Calu3 (cell line): ENCODE data around the gene SCN4A. TPM values are rescaled to one million over a fixed set of nuclear protein-coding genes. Genes with fewer than 3 reads are reported as not detected.

Experiments
- BruUV-seq: library from RNA; stranded (reverse); fragments of 400-500 nt; replicated peaks from 2 replicates; lab custom pipeline; 2021; lab: Mats Ljungman, UMichigan
- CTCF ChIA-PET: fragments of 300-600 bp; sonication (Branson Sonifier 250); formaldehyde crosslinking; loops from one replicate; lab custom pipeline; 2022; ENCODE audit warnings: antibody characterized with exemption; lab: Charles Lee
- DNase-seq: peaks from one replicate; pipeline ENCODE4 v3.0.0; 2022
- H3K27ac Mint-ChIP-seq: one replicate; pipeline ENCODE4 v1.8.0; 2022; ENCODE audit warnings: mixed read lengths; ENCODE audit not compliant: unreplicated experiment
- H3K27me3 Mint-ChIP-seq: one replicate; pipeline ENCODE4 v1.8.0; 2022; ENCODE audit warnings: mixed read lengths; ENCODE audit not compliant: unreplicated experiment
- H3K36me3 Mint-ChIP-seq: one replicate; pipeline ENCODE4 v1.8.0; 2022; ENCODE audit warnings: mild to moderate bottlenecking, moderate library complexity, mixed read lengths; ENCODE audit not compliant: insufficient read depth, unreplicated experiment
- H3K4me1 Mint-ChIP-seq: one replicate; pipeline ENCODE4 v1.8.0; 2022; ENCODE audit warnings: mild to moderate bottlenecking, low read depth, mixed read lengths; ENCODE audit not compliant: unreplicated experiment
- H3K4me3 Mint-ChIP-seq: one replicate; pipeline ENCODE4 v1.8.0; 2022; ENCODE audit warnings: mild to moderate bottlenecking, low read depth, moderate library complexity, mixed read lengths; ENCODE audit not compliant: unreplicated experiment
- H3K9me3 Mint-ChIP-seq: one replicate; pipeline ENCODE4 v1.8.0; 2022; ENCODE audit warnings: low read depth, mixed read lengths; ENCODE audit not compliant: unreplicated experiment
- intact Hi-C: fragments of 100-400 bp; cut with micrococcal nuclease; formaldehyde crosslinking; loops from one replicate; pipeline ENCODE4 v1.10.0; 2022; ENCODE audit not compliant: unreplicated experiment
- total RNA-seq: library from RNA; stranded (reverse); gene quantifications from 2 replicates; pipeline ENCODE4 v1.2.3, GENCODE V29; 2022
- TF ChIP-seq, protein P1 (sequence below): fragments of 200-600 bp; IDR thresholded peaks from one replicate; pipeline ENCODE4 v1.8.0; 2022; ENCODE audit warnings: antibody characterized with exemption; ENCODE audit not compliant: unreplicated experiment

SCN4A gene
- total RNA-seq, 1 experiment from 2014 or later: not detected

- H3K9me3 Mint-ChIP-seq: no peaks in the 10 kb centered on the region
- intact Hi-C loops: no loop called here
- peaks cover 37% of the 10 kb centered on the region for H3K27me3 Mint-ChIP-seq
These were observed 16.3 kb downstream of the SCN4A start for GRCh38 chr17:63956296-63956920.

DNA sequence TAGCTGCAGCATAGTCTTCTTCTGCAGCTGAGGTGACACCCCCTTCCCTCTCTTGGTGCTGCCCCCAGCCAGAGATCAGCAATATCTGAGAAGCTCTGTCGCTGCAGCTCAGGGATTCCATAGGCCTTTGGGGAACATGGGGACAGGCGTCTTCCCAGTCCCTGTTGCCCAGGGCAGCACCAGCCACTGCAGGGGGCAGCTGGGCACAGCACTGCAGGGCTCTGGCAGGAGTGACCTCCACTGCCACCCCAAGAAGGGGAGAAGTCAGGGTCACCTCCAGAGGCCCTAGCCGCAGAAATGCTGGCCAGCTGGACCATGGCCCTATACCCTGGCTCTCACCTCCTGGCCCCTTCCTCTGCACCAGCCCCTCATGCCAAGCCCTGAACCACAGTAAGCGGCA lies 16.9 kb downstream of the SCN4A start:
- H3K27ac Mint-ChIP-seq: no peak overlapping the region
- no TSS peak for BruUV-seq
- TF ChIP-seq, protein P1, sequence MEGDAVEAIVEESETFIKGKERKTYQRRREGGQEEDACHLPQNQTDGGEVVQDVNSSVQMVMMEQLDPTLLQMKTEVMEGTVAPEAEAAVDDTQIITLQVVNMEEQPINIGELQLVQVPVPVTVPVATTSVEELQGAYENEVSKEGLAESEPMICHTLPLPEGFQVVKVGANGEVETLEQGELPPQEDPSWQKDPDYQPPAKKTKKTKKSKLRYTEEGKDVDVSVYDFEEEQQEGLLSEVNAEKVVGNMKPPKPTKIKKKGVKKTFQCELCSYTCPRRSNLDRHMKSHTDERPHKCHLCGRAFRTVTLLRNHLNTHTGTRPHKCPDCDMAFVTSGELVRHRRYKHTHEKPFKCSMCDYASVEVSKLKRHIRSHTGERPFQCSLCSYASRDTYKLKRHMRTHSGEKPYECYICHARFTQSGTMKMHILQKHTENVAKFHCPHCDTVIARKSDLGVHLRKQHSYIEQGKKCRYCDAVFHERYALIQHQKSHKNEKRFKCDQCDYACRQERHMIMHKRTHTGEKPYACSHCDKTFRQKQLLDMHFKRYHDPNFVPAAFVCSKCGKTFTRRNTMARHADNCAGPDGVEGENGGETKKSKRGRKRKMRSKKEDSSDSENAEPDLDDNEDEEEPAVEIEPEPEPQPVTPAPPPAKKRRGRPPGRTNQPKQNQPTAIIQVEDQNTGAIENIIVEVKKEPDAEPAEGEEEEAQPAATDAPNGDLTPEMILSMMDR: no peak
- no peaks in the 10 kb centered on the region for H3K4me1 Mint-ChIP-seq
- peaks cover 43% of the 10 kb centered on the region for H3K27me3 Mint-ChIP-seq
- H3K36me3 Mint-ChIP-seq: no peaks in the 10 kb centered on the region
- intact Hi-C loops: no loop called here
- CTCF ChIA-PET: no interaction called here
- no peak for DNase-seq
- no peak overlapping the region for H3K4me3 Mint-ChIP-seq
- H3K9me3 Mint-ChIP-seq: no peaks in the 10 kb centered on the region

More at GRCh38 chr17:63956296-63956920, 16.3 kb downstream of the SCN4A start:
- no TSS peak for BruUV-seq
- TF ChIP-seq, protein P1: no peak
- H3K4me1 Mint-ChIP-seq: no peaks in the 10 kb centered on the region
- no peak overlapping the region for H3K27ac Mint-ChIP-seq
- H3K36me3 Mint-ChIP-seq: no peaks in the 10 kb centered on the region
- DNase-seq: no peak
- CTCF ChIA-PET: no interaction called here
- no peak overlapping the region for H3K4me3 Mint-ChIP-seq

DNA sequence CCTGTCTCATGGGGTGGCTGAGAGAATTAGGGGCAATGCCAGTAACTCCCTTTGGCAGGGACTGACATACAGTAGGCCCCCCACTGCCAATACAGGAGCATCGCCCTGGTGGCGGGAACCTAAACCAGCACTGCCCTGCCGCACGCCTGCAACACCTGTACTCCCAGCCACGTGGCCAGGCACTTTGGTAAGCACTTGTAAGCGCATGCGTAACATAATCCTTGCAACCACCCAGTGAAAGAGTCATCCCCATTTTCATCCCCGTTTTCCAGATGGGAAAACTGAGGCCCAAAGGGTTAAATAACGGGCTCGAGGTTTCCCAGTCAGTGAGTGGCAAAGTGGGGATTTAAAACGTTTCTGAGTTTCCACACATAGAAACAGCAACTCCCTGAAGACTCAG lies 17.5 kb downstream of the SCN4A start:
- no peaks in the 10 kb centered on the region for H3K9me3 Mint-ChIP-seq
- BruUV-seq: no TSS peak
- CTCF ChIA-PET: interaction anchor here (0.6 kb wide), 1 partner anchor 65 kb away, joined by 3 read pairs; the partner anchor contains the start of gene ICAM2
- TF ChIP-seq, protein P1: no peak
- no peaks in the 10 kb centered on the region for H3K36me3 Mint-ChIP-seq
- intact Hi-C loops: no loop called here
- H3K4me3 Mint-ChIP-seq: no peak overlapping the region
- DNase-seq: no peak
- no peaks in the 10 kb centered on the region for H3K4me1 Mint-ChIP-seq
- H3K27me3 Mint-ChIP-seq: peaks cover 42% of the 10 kb centered on the region
- H3K27ac Mint-ChIP-seq: no peak overlapping the region

GRCh38 chr17:63954402-63955063 lies 18.2 kb downstream of the SCN4A start:
- no TSS peak for BruUV-seq
- peaks cover 35% of the 10 kb centered on the region for H3K27me3 Mint-ChIP-seq

More at GRCh38 chr17:63954402-63955063, 18.2 kb downstream of the SCN4A start:
- intact Hi-C loops: no loop called here
- Mint-ChIP-seq H3K9me3 (no peaks in the 10 kb centered on the region), H3K27ac (no peak overlapping the region), H3K36me3 (no peaks in the 10 kb centered on the region), H3K4me1 (no peaks in the 10 kb centered on the region), H3K4me3 (no peak overlapping the region)
- CTCF ChIA-PET: interaction anchor here (0.6 kb wide), 1 partner anchor 66 kb away, joined by 3 read pairs; the partner anchor contains the start of gene ICAM2
- DNase-seq: no peak
- TF ChIP-seq, protein P1: no peak
